IMR-90 (cell line): ENCODE measurements around the gene MSH5.

Source experiments
- BHLHE40 ChIP-seq: fragments of 150-350 bp; IDR thresholded peaks from 2 replicates; pipeline ENCODE4 v1.6.1; 2016; ENCODE audit warnings: mild to moderate bottlenecking, low read depth, low read length
- CEBPB ChIP-seq: IDR thresholded peaks from 2 replicates; pipeline ENCODE4 v1.6.1; 2012; ENCODE audit warnings: low read depth, low read length, improper control_type of control experiment
- CHD1 ChIP-seq: IDR thresholded peaks from 2 replicates; pipeline ENCODE4 v1.6.1; 2012; ENCODE audit warnings: low read depth, low read length, improper control_type of control experiment
- CTCF ChIP-seq: conservative IDR thresholded peaks from 2 replicates; pipeline ENCODE4 v1.5.1; 2012; ENCODE audit warnings: mild to moderate bottlenecking, low read depth, low read length, improper control_type of control experiment
- ELK1 ChIP-seq: fragments of 150-350 bp; IDR thresholded peaks from 2 replicates; pipeline ENCODE4 v1.6.1; 2016; ENCODE audit warnings: low read depth, mild to moderate bottlenecking, low read length, moderate library complexity, borderline replicate concordance
- MAZ ChIP-seq: IDR thresholded peaks from 2 replicates; pipeline ENCODE4 v1.6.1; 2012; ENCODE audit warnings: low read depth, mild to moderate bottlenecking, low read length, improper control_type of control experiment, moderate library complexity, borderline replicate concordance
- POLR2A ChIP-seq: IDR thresholded peaks from 2 replicates; pipeline ENCODE4 v1.6.1; 2012; ENCODE audit warnings: mild to moderate bottlenecking, low read depth, low read length
- RAD21 ChIP-seq: IDR thresholded peaks from 2 replicates; pipeline ENCODE4 v1.6.1; 2012; ENCODE audit warnings: low read length, improper control_type of control experiment
- RCOR1 ChIP-seq: IDR thresholded peaks from 2 replicates; pipeline ENCODE4 v1.6.1; 2012; ENCODE audit warnings: mild to moderate bottlenecking, low read length, improper control_type of control experiment; ENCODE audit not compliant: insufficient replicate concordance
- RFX5 ChIP-seq: IDR thresholded peaks from 2 replicates; pipeline ENCODE4 v1.8.0; 2012; ENCODE audit warnings: low read depth, mild to moderate bottlenecking, low read length, moderate library complexity
- SMC3 ChIP-seq: fragments of 150-350 bp; IDR thresholded peaks from 2 replicates; pipeline ENCODE4 v1.6.1; 2016; ENCODE audit warnings: low read depth, mild to moderate bottlenecking, antibody characterized with exemption, low read length, moderate library complexity

- TF ChIP-seq RAD21 (no peak), CTCF (no peak), CEBPB (no peak), RCOR1 (no peak), POLR2A (no peak), CHD1 (no peak), MAZ (no peak), RFX5 (no peak), ELK1 (no peak), BHLHE40 (no peak), SMC3 (no peak)
These were observed 11.8 kb upstream of the MSH5 start for GRCh38 chr6:31727717-31728671.
